ENCODE data around the gene SCP2. TPM values are rescaled to one million over a fixed set of nuclear protein-coding genes. Genes with fewer than 3 reads are reported as not detected.

SCP2 gene
- total RNA-seq, 1 donor from 2014 or later: 26.3 TPM

DNA sequence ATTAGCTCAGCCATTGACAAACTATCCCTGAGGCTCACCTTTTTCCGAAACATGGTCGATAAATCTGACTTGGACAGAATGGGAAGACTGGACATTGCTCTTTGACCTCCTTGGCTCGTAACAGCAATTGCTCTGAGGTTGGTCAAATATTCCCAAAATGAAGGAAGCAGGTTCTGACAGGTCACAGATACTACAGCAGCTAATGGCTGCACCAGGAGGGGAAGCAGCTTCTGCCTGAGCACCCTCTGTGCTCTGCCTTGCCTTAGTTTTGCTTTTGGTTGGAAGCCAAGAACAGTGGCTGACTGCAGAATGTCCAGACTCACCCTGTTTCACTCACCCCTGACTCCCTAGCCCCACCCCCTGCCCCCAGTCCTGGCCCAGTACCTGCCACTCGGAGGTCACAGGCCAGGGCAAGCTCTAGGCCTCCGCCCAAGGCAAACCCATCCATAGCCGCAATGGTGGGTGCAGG lies 20.9 kb upstream of the SCP2 start:
- intact Hi-C loops (cut with DNase I): no loop called here
- Histone ChIP-seq H3K4me3 (no peak overlapping the region), H3K9me3 (no peaks in the 10 kb centered on the region), H3K27me3 (no peaks in the 10 kb centered on the region), H3K36me3 (peaks cover 6 to 20% of the 10 kb centered on the region in 2 donors), H3K4me1 (peaks cover 0 to 7% of the 10 kb centered on the region in 2 donors), H3K27ac (peak overlapping the region in 1 of 2 donors; percentile 64)
- no peak for TF ChIP-seq CTCF (IDR thresholded peaks at IDR 0.05)
- DNase-seq (ENCODE audit: low spot score in 2 of 2): no peak

DNA sequence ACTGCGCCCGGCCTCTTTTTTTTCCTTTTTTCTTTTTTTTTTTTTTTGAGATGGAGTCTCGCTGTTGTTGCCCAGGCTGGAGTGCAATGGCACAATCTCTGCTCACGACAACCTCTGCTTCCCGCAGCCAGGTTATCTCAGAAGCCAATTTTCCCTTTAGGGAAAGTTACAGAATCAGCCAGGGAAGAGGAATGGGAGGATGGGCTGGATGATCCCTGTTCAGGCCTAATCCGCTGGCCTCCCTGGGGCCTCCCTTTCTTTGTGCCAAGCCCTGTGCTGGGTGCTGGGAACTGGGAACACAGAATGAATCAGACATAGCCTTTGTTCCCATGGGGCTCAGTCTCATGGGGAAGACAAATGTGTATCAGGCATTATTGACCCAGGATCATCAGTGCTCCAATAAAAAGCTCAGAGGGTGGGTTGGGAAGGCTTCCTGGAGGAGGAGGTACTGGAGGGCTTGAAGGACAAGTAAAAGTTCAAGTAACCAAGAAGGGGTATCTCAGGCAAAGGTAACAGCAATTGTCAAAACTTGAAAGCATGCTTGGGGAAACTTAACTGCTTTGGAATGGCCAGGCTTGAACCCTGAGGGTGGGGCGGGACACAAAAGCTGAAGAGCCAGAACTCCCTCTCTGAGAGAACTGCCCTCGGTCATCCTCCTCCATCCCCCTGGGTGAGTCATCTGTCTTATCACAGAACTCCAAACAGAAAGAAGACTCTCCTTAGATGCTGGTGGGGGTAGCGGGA lies 19.8 kb upstream of the SCP2 start:
- intact Hi-C loops (cut with DNase I): no loop called here
- Histone ChIP-seq H3K36me3 (peaks cover 6 to 27% of the 10 kb centered on the region in 2 donors), H3K27me3 (no peaks in the 10 kb centered on the region), H3K4me1 (peaks cover 0 to 7% of the 10 kb centered on the region in 2 donors), H3K9me3 (no peaks in the 10 kb centered on the region), H3K27ac (no peak overlapping the region), H3K4me3 (no peak overlapping the region)
- no peak for DNase-seq (ENCODE audit: low spot score in 2 of 2)
- TF ChIP-seq CTCF (IDR thresholded peaks at IDR 0.05): no peak

DNA sequence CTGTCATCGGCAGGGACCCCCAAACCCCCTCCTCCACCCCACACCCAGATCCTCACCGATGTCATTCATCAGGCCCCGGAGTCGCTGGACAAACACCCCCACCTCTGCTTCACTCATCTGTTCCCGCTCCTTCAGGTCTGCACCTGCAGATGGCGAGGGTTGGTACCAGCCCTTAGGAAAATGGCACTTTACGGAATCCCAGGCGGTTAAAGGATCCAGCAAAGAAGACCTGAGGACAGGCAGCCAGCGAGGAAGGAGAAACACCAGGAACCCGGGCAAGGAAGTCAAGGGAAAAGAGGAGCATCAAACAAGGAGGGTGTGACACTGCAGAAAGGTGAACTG lies 19.3 kb upstream of the SCP2 start:
- peaks cover 6 to 27% of the 10 kb centered on the region in 2 donors for H3K36me3 ChIP-seq
- H3K4me1 ChIP-seq: peaks cover 0 to 7% of the 10 kb centered on the region in 2 donors
- H3K9me3 ChIP-seq: no peaks in the 10 kb centered on the region
- no peak for DNase-seq (ENCODE audit: low spot score in 2 of 2)
- H3K27ac ChIP-seq: no peak overlapping the region
- intact Hi-C loops (cut with DNase I): no loop called here
- no peaks in the 10 kb centered on the region for H3K27me3 ChIP-seq
- no peak overlapping the region for H3K4me3 ChIP-seq
- no peak for TF ChIP-seq CTCF (IDR thresholded peaks at IDR 0.05)

DNA sequence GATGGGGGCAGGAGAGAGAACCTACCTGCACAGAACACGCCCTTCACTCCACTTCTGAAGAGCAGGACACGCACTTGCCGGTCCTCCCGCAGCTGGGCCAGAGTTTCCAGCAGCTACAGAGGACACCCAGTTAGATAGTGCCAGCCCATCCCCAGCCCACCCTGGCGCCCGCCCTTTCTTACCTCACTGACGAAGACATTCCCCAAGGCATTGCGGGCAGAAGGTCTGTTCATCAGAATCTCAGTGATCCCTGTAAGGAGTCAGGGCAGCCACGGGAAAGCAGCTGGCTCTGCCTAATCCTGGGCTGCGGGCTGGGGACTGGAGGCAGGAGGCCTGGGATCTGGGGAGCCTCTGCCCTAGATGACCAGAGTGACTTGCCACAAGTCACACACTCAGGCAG lies 15.5 kb upstream of the SCP2 start:
- no peak for DNase-seq (ENCODE audit: low spot score in 2 of 2)
- peaks cover 0 to 18% of the 10 kb centered on the region in 2 donors for H3K36me3 ChIP-seq
- TF ChIP-seq CTCF (IDR thresholded peaks at IDR 0.05): no peak
- H3K27ac ChIP-seq: no peak overlapping the region
- no peak overlapping the region for H3K4me3 ChIP-seq
- no peaks in the 10 kb centered on the region for H3K27me3 ChIP-seq
- H3K9me3 ChIP-seq: no peaks in the 10 kb centered on the region
- H3K4me1 ChIP-seq: no peaks in the 10 kb centered on the region
- intact Hi-C loops (cut with DNase I): no loop called here

DNA sequence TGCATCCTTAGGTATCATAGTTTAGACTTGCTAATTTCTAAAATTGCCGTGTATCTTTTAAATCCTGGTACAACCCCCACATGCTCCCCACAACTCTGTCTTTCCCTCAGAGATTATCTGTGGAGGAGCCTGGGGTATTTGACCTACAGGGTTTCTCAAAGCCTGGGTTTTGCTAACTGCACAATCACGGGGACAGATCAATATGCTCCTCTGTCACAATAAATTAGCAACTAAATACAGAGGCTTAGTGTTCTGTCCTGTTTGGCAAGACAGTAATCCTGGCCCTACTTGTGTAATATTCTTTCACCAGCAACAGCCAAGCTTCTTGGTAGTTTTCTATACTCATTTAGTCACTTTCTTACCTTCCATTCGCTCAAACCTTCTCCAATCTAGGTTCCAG lies 14.1 kb upstream of the SCP2 start:
- intact Hi-C loops (cut with DNase I): no loop called here
- H3K9me3 ChIP-seq: no peaks in the 10 kb centered on the region
- no peak for DNase-seq (ENCODE audit: low spot score in 2 of 2)

More for the DNA sequence above, 14.1 kb upstream of the SCP2 start:
- Histone ChIP-seq H3K4me1 (no peaks in the 10 kb centered on the region), H3K36me3 (peaks cover 0 to 12% of the 10 kb centered on the region in 2 donors), H3K27me3 (no peaks in the 10 kb centered on the region), H3K27ac (no peak overlapping the region), H3K4me3 (no peak overlapping the region)
- TF ChIP-seq CTCF (IDR thresholded peaks at IDR 0.05): no peak
